ENCODE data around the gene ANO10. TPM values are rescaled to one million over a fixed set of nuclear protein-coding genes. Genes with fewer than 3 reads are reported as not detected.

The ANO10 gene
- polyA plus RNA-seq, 1 donor from 2014 or later: 11.1 TPM

DNA sequence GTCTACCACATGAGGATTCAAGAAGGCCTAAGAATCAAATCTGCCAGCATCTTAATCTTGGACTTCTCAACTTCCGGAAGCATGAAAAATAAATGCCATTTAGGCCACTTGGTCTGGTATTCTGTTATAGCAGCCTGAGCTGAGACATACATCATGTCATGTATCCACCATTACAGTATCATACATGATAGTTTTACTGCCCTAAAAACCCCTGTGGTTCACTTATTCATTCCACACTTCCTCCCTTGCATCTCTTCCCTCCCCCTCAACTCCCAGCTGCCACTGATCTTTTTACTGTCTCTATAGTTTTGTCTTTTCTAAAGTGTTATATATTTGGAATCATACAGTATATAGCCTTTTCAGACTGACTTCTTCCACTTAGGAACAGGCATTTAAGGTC is 173.7 kb downstream of the ANO10 start:
- H3K36me3 ChIP-seq (ENCODE audit: insufficient read depth, low read length): no peaks in the 10 kb centered on the region
- H3K27me3 ChIP-seq (ENCODE audit: insufficient read depth, low read depth, low read length): no peaks in the 10 kb centered on the region
- H3K79me2 ChIP-seq (replicated peaks; ENCODE audit: insufficient read depth, low read length): no peaks in the 10 kb centered on the region
- no peak overlapping the region for H2AFZ ChIP-seq (ENCODE audit: low read depth, low read length)
- H3K4me2 ChIP-seq (ENCODE audit: low read length): no peak overlapping the region
- H3K27ac ChIP-seq (ENCODE audit: low read length): no peak overlapping the region
- no peak for TF ChIP-seq RAD21 (conservative IDR thresholded peaks at IDR 0.05)
- TF ChIP-seq MXI1 (conservative IDR thresholded peaks at IDR 0.05; ENCODE audit: poor library complexity, severe bottlenecking): no peak
- TF ChIP-seq TAF1 (IDR thresholded peaks at IDR 0.05; ENCODE audit: low read depth): no peak
- TF ChIP-seq REST (IDR thresholded peaks at IDR 0.05; ENCODE audit: borderline replicate concordance): no peak
- no peak for TF ChIP-seq POLR2AphosphoS5 (IDR thresholded peaks at IDR 0.05)
- no peak for TF ChIP-seq EZH2 (IDR thresholded peaks at IDR 0.05; ENCODE audit: borderline replicate concordance, insufficient read depth, low read length, poor library complexity, severe bottlenecking)
- no peak for TF ChIP-seq SMC3 (conservative IDR thresholded peaks at IDR 0.05; ENCODE audit: poor library complexity)
- no peak for TF ChIP-seq EP300 (conservative IDR thresholded peaks at IDR 0.05; ENCODE audit: poor library complexity, severe bottlenecking)
- TF ChIP-seq CTCF (IDR thresholded peaks at IDR 0.05; ENCODE audit: poor library complexity, severe bottlenecking): no peak
- H3F3A ChIP-seq (ENCODE audit: insufficient read depth, low read length, poor library complexity, severe bottlenecking): no peaks in the 10 kb centered on the region
- H4K20me1 ChIP-seq (ENCODE audit: insufficient read depth): no peaks in the 10 kb centered on the region
- H3K4me3 ChIP-seq (ENCODE audit: low read length): no peak overlapping the region
- no peaks in the 10 kb centered on the region for H3K9me2 ChIP-seq (ENCODE audit: insufficient read depth, low read length)
- no peaks in the 10 kb centered on the region for H3K9me3 ChIP-seq (ENCODE audit: low read length)
- H3K9ac ChIP-seq (ENCODE audit: low read length): no peak overlapping the region

DNA sequence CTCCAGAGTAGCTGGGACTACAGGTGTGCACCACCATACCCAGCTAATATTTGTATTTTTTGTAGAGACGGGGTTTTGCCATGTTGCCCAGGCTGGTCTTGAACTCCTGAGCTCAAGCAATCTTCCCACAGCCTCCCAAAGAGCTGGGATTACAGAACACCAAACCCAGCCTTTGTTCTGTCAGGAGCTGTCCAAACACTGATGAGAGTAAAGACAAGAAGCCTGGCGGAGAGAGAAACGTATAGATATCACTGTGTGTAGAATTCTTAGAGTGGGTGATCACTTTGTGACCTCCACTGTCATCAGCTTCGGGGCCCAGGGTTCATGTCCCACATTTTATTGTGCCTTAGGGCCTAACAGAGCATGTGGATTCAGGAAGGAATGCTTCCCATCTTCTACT is 176.0 kb downstream of the ANO10 start:
- Histone ChIP-seq H3K9me2 (ENCODE audit: insufficient read depth, low read length) (no peaks in the 10 kb centered on the region), H3K9me3 (ENCODE audit: low read length) (no peaks in the 10 kb centered on the region), H3K36me3 (ENCODE audit: insufficient read depth, low read length) (no peaks in the 10 kb centered on the region), H3K4me3 (ENCODE audit: low read length) (no peak overlapping the region), H3K9ac (ENCODE audit: low read length) (no peak overlapping the region), H3F3A (ENCODE audit: insufficient read depth, low read length, poor library complexity, severe bottlenecking) (no peaks in the 10 kb centered on the region), H3K4me2 (ENCODE audit: low read length) (no peak overlapping the region), H3K79me2 (replicated peaks; ENCODE audit: insufficient read depth, low read length) (no peaks in the 10 kb centered on the region), H4K20me1 (ENCODE audit: insufficient read depth) (no peaks in the 10 kb centered on the region), H3K27ac (ENCODE audit: low read length) (no peak overlapping the region), H2AFZ (ENCODE audit: low read depth, low read length) (no peak overlapping the region), H3K27me3 (ENCODE audit: insufficient read depth, low read depth, low read length) (no peaks in the 10 kb centered on the region)
- TF ChIP-seq CTCF (IDR thresholded peaks at IDR 0.05; ENCODE audit: poor library complexity, severe bottlenecking) (no peak), EZH2 (IDR thresholded peaks at IDR 0.05; ENCODE audit: borderline replicate concordance, insufficient read depth, low read length, poor library complexity, severe bottlenecking) (no peak), MXI1 (conservative IDR thresholded peaks at IDR 0.05; ENCODE audit: poor library complexity, severe bottlenecking) (no peak), REST (IDR thresholded peaks at IDR 0.05; ENCODE audit: borderline replicate concordance) (no peak)

Measured in neural cell (in vitro differentiated cells).